ENCODE measurements around the gene ZNF558. TPM values are rescaled to one million over a fixed set of nuclear protein-coding genes. Genes with fewer than 3 reads are reported as not detected.

Gene ZNF558
- 10.4 and 12.5 TPM in 2 replicates for total RNA-seq (2014; rRNA removed; shearing (Covaris generic))

GRCh38 chr19:8832132-8833021 lies at the start of gene ZNF558, which contains the start of gene MBD3L1:
TSS of gene ZNF558 (minus strand) at chr19:8832304. CDS start at chr19:8822659, 9,645 bp downstream.
TSS of gene MBD3L1 (plus strand) at chr19:8832377. CDS start at chr19:8842679, 10,302 bp downstream.
- DNase-seq (ENCODE audit: low read depth), result peak; percentile 96

GRCh38 chr19:8881512-8881911 lies 49.4 kb upstream of the ZNF558 start:
- DNase-seq (ENCODE audit: low read depth), result no peak

DNA sequence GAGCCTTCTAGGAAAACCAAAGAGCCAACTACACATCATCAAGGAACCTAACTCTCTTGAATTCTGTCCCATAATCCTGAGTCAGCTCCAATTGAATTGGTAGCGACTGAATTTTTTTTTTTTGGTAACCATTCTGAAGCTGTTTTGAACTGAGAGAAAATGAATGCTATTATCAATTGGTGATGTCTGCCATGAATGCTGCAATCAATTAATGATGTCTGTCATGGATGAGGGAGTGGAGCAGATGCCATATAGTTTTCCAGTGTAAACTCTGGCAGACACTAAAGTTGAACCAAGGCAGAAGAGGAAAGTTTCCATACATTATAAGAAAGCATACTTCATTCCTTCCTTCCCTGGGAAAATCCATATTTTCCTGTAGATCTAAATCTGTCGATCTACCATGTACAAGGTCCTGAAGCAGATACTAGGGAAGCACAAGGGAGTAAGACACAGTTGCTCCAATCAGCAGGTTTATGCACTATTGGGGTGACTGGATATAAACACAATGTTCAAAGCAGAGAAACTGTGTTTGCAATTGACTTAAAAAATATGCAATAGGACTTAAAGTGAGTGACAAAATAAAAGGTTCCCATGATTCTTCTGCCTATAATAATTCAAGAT lies 48.9 kb upstream of the ZNF558 start:
- DNase-seq (ENCODE audit: low read depth), result no peak

- DNase-seq (ENCODE audit: low read depth), result no peak
Measured at GRCh38 chr19:8877854-8878705, 46.0 kb upstream of the ZNF558 start.

GRCh38 chr19:8866344-8866743 lies 34.2 kb upstream of the ZNF558 start:
- no peak for DNase-seq (ENCODE audit: low read depth)

- no peak for DNase-seq (ENCODE audit: low read depth)
Measured at GRCh38 chr19:8858260-8858659, 26.2 kb upstream of the ZNF558 start.

DNA sequence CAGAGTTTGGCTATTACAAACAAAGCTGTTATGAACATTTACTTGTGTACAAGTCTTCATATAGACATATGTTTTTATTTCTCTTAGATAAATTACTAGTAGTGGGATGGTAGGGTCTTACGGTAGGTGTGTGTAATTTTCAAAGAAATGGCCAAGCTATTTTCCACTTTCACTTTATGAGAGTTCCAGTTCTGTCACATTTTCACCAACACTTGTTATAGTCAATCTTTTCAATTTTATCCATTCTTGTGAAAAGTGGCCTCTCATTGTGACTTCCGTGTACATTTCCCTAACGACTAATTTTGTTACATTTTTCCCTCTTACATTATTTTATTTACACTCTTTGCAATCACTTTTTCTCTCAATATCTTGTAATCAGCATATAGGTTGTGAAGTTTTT lies 18.4 kb upstream of the ZNF558 start:
- DNase-seq (ENCODE audit: low read depth), result no peak

DNA sequence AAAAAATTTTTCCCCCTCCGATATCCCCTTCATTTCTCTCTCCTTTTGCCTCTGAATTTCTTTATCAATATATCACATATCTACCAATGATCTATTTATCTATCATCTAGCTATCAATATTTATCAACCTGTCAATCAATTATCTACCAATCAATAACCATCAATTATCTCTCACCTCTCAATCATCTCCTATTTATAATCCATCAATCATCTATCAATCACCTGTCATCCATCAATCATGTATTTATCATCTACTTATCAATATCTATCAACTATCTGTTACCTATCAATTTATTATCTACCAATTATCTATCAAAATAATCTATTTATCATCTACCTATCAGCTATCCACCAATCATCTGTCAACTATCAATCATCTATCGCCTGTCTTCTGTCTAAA lies 17.1 kb upstream of the ZNF558 start:
- DNase-seq (ENCODE audit: low read depth), result no peak

DNA sequence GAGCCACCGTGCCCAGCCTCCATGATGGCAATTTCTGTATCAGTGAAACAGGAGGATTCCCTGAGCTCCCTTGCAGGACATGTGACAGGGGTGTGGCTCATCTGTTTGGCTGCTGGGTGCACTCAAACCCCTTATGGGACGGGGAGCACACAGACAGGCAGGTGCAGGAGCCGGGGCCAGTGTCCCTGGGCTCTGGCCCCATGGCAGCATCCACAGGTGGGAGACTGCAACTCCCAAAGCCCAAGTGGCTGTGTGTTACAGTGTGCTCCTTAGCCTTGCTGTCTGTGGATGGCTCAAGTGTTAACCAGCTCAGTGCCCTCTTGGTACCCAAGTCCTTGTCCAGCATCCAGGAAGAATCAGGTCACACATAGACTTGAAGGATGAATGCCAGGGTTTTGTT lies 14.7 kb upstream of the ZNF558 start:
- DNase-seq (ENCODE audit: low read depth), result no peak

GRCh38 chr19:8840708-8841107 lies 8.6 kb upstream of the ZNF558 start:
- DNase-seq (ENCODE audit: low read depth), result no peak

GRCh38 chr19:8835877-8836276 lies 3.8 kb upstream of the ZNF558 start:
- no peak for DNase-seq (ENCODE audit: low read depth)

DNA sequence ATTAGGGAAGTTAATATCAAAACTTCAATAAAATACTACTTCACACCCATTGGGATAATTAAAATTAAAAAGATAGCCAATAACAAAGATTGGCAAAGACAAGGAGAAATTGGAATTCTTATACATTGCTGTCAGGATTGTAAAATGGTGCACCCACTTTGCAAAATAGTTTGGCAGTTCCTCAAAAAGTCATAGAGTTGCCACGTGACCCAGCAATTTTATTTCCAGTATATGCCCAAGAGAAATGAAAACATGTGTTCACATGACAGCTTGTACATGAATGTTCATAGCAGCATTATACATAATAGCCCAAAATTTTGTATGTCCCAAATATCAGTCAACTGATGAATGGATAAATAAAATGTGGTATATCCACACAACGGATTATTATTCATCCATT lies 3.3 kb upstream of the ZNF558 start:
- DNase-seq (ENCODE audit: low read depth), result no peak

DNA sequence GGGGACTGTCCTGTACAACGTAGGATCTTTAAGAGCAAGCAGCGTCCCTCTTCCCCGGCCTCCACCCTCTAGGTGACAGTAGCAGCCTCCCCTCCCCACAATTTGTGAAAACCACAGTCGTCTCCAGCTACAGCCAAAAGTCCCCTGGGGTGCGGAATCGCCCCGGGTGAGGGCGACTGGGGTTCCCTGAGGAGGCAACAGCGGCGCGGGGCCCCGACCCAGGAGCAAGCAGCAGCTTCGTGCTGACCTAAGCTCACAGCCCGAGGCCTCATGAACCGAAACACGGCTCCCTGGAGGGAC lies 322 bp downstream of the ZNF558 start:
- DNase-seq (ENCODE audit: low read depth), result no peak

- no peak for DNase-seq (ENCODE audit: low read depth)
Measured at GRCh38 chr19:8831373-8831772, 731 bp downstream of the ZNF558 start.

- DNase-seq (ENCODE audit: low read depth), result no peak
Measured at GRCh38 chr19:8827277-8827676, 4.8 kb downstream of the ZNF558 start.

GRCh38 chr19:8826371-8826770 lies 5.7 kb downstream of the ZNF558 start:
- DNase-seq (ENCODE audit: low read depth), result no peak

DNA sequence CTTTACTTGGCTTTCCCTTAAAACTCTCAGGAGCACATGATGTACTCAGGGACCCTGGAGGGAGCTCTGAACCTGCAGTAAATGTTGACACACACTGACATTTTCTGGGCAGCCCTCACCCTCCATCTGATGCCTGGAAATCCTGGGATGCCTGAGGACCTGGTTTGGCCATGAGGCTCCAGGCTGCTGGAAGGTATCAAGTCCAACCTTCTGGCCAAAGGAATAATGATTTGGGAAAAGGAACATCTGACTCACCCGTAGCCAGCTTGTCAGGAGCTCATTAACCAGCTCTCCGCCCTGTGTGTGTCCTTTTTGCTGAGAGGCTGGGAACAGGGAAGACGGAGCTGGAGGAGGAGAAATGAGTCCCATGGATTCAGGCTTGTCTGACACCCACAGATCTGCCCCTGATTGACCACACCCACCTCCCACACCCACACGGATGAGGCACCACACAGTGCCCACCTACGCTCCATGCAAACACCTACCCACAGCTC lies 10.3 kb downstream of the ZNF558 start:
- DNase-seq (ENCODE audit: low read depth), result no peak

DNA sequence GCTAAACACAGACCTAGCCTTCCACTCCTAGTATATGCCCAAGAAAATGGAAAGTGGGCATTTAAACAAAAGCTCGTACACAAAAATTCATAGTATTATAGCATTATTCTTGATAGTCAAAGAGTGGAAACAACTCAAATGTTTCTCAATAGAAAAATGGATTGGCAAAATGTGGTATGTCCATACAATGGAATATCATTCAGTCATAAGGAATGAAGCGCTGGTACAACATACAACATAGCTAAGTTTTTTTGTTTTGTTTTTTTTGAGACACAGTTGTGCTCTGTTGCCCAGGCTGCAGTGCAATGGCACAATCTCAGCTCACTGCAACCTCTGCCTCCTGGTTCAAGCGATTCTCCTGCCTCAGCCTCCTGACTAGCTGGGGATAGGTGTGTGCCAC lies 11.9 kb downstream of the ZNF558 start:
- no peak for DNase-seq (ENCODE audit: low read depth)

DNA sequence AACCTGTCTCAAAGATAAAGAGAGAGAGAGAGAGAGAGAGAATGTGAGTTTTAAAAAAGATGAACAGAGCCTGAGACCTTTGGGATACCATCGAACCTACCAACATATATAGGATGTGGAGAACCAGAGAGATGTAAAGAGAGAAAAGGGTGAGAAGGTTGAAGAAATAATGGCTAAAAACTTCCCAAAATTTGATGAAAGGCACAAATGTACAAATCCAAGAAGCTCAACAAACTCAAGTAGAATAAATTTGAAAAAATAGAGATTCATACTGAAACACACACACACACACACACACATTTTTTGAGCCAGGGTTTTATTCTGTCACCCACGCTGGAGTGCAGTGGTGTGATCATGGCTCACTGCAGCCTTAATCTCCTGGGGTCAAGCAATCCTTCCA lies 16.3 kb downstream of the ZNF558 start:
- no peak for DNase-seq (ENCODE audit: low read depth)

- no peak for DNase-seq (ENCODE audit: low read depth)
Measured at GRCh38 chr19:8814176-8814575, 17.9 kb downstream of the ZNF558 start.

DNA sequence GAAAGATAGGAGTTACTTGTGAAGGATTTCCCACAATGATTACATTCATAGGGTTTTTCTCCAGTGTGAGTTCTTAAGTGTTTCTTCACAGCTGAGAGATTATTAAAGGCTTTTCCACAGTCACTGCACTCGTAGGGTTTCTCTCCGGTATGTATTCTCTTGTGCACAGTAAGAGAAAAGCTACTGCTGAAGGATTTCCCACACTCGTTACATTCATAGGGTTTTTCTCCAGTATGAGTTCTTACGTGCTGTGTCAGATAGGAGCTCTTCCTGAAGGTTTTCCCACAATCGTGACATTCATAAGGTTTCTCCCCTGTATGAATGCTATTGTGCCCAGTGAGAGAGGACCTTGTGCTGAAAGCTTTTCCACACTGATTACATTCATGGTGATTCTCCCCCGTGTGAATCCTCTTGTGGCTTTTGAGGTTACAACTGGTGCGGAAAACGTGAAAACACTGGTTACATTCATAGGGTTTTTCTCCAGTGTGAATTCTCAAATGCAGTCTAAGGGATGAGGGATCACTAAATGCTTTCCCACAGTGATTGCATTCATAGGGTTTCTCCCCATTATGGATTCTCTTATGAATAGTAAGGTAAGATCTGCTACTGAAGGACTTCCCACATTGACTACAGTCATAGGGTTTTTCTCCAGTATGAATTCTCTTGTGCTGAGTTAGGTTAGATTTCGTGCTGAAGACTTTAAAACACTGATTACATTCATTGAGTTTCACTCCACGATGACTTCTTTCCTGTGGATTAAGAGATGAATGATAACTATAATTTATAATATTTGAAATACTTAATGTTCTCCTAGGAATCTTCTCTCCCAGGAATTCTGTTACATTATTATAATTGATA lies 20.6 kb downstream of the ZNF558 start:
- no peak for DNase-seq (ENCODE audit: low read depth)

Data from Daoy (cell line).